ENCODE measurements around the gene PPEF2.

The PPEF2 gene

GRCh38 chr4:75830906-75831305 is 71.3 kb downstream of the PPEF2 start:
- DNase-seq (ENCODE audit: low spot score), result no peak

- no peak for DNase-seq (ENCODE audit: low spot score)
These were observed 78.4 kb downstream of the PPEF2 start for GRCh38 chr4:75823812-75824211.

- no peak for DNase-seq (ENCODE audit: low spot score)
These were observed 79.8 kb downstream of the PPEF2 start for GRCh38 chr4:75822416-75822815.

GRCh38 chr4:75821966-75822365 is 80.3 kb downstream of the PPEF2 start:
- no peak for DNase-seq (ENCODE audit: low spot score)

- DNase-seq (ENCODE audit: low spot score), result no peak
These were observed 81.0 kb downstream of the PPEF2 start for GRCh38 chr4:75821216-75821615.

GRCh38 chr4:75820676-75821075 is 81.6 kb downstream of the PPEF2 start:
- DNase-seq (ENCODE audit: low spot score), result no peak

- no peak for DNase-seq (ENCODE audit: low spot score)
These were observed 82.1 kb downstream of the PPEF2 start for GRCh38 chr4:75820197-75820596.

- DNase-seq (ENCODE audit: low spot score), result no peak
These were observed 83.1 kb downstream of the PPEF2 start for GRCh38 chr4:75819121-75819520.

GRCh38 chr4:75817901-75818300 is 84.4 kb downstream of the PPEF2 start:
- no peak for DNase-seq (ENCODE audit: low spot score)

All from ecto neural progenitor cell (in vitro differentiated cells).